Natural killer cell treated with Interleukin-12 subunit alpha and Interleukin-12 subunit beta and Interleukin-15 and Interleukin-18, amount 100 ng/mL, for 72 hours (primary cell): ENCODE results near the gene LCE6A. TPM values are rescaled to one million over a fixed set of nuclear protein-coding genes. Genes with fewer than 3 reads are reported as not detected.

Experiments used
- ATAC-seq, 2 donors: fragments of 150-1000 bp; cut with Tn5 transposase in 1 of 2; sonication (Bioruptor Pico), chemical (Tn5 transposase) in 1 of 2; 2 replicates each; pipeline ENCODE4 v1.10.0; 2021
- DNase-seq: peaks from one replicate; pipeline ENCODE4 v3.0.0; 2022; ENCODE audit warnings: low spot score
- H3K27ac Mint-ChIP-seq, 2 donors: 1 replicate in 1 of 2; 2 replicates in 1 of 2; pipeline ENCODE4 v1.8.0; 2022; ENCODE audit warnings: mixed read lengths in 2 of 2, mild to moderate bottlenecking in 1 of 2, moderate library complexity in 1 of 2
- H3K27me3 Mint-ChIP-seq, 2 donors: 1 replicate in 1 of 2; 2 replicates in 1 of 2; pipeline ENCODE4 v1.8.0; 2022; ENCODE audit warnings: mixed read lengths in 2 of 2
- H3K36me3 Mint-ChIP-seq: one replicate; pipeline ENCODE4 v1.8.0; 2022; ENCODE audit warnings: mixed read lengths
- H3K4me1 Mint-ChIP-seq, 2 donors: 1 replicate in 1 of 2; 2 replicates in 1 of 2; pipeline ENCODE4 v1.8.0; 2022; ENCODE audit warnings: low read depth in 2 of 2, mixed read lengths in 2 of 2, mild to moderate bottlenecking in 1 of 2
- H3K4me3 Mint-ChIP-seq: one replicate; pipeline ENCODE4 v1.8.0; 2022; ENCODE audit warnings: mixed read lengths
- H3K9me3 Mint-ChIP-seq: 2 replicates; pipeline ENCODE4 v1.8.0; 2022; ENCODE audit warnings: mixed read lengths
- total RNA-seq, 2 donors: library from RNA; stranded (reverse); gene quantifications; one replicate each; pipeline ENCODE4 v1.2.3, GENCODE V29; 2022

Gene LCE6A
- total RNA-seq, 2 donors from 2014 or later: not detected

DNA sequence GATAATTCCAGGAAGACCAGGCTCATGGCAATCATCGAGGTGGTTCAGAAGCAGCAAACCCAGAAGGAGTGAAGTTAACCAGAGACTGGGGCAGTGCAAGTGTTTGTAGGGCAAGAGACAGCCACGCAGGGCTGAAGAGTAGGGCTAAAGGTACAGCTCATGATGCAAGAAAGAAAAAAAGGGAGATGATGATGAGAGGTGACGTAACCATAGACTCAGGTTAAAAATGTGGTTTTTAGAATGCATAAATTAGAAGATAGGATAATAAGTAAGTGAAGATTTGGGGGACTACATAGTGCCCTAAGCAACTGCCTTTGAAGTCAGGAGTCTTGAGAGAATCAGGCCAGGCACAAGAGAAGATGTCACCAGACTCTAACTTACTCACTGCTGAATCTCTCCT, 17.5 kb downstream of the LCE6A start:
- H3K9me3 Mint-ChIP-seq: no peaks in the 10 kb centered on the region
- H3K4me3 Mint-ChIP-seq: no peak overlapping the region
- H3K27me3 Mint-ChIP-seq: peaks cover 16 to 19% of the 10 kb centered on the region in 2 donors

DNA sequence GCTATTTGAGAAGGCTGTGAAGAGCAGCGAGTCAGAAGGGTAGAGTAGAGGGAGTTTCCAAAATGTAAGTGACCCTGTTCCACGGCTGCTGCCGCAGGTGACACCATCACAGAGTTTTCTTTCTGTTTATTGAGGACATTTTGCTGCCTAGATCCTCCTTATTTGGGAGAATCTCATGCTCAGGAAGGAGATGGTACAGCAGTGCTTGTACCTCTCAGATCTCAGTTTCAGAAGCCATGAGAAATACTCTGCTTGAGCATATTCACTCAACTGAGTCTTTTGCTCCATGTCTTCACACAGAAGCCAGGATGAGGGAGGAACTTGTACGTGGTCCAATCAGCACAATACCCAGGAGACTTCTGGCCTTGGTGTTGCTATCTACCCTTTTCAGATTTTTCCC, 18.7 kb downstream of the LCE6A start:
- no peak overlapping the region for H3K4me3 Mint-ChIP-seq
- no peaks in the 10 kb centered on the region for H3K4me1 Mint-ChIP-seq
- H3K36me3 Mint-ChIP-seq: no peaks in the 10 kb centered on the region
- ATAC-seq (no peak), DNase-seq (no peak)
- H3K27ac Mint-ChIP-seq: no peak overlapping the region
- peaks cover 16 to 19% of the 10 kb centered on the region in 2 donors for H3K27me3 Mint-ChIP-seq
- no peaks in the 10 kb centered on the region for H3K9me3 Mint-ChIP-seq

More for the DNA sequence above, 17.5 kb downstream of the LCE6A start:
- Mint-ChIP-seq H3K4me1 (no peaks in the 10 kb centered on the region), H3K27ac (no peak overlapping the region), H3K36me3 (no peaks in the 10 kb centered on the region)
- DNase-seq (no peak), ATAC-seq (no peak)

DNA sequence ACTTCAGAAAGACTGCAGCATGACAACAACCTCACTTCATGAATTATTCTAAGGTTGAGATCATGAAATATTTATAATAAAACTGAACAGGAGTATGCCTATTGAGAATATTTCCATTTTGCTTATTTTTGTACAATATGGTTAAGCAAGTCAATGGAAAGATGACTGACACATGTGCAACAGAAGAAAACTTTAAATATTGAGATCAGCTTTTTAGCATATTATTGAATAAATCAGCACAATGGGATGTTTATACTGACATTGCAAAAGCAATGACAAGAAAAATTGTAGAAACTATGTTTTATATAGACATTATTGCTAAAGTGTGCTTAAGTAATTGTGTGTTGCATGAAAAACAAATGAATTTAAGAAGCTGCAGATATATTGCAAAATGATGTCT, 21.8 kb downstream of the LCE6A start:
- no peaks in the 10 kb centered on the region for H3K4me1 Mint-ChIP-seq
- DNase-seq (no peak), ATAC-seq (no peak)
- H3K36me3 Mint-ChIP-seq: no peaks in the 10 kb centered on the region
- H3K27ac Mint-ChIP-seq: no peak overlapping the region
- H3K9me3 Mint-ChIP-seq: no peaks in the 10 kb centered on the region
- H3K4me3 Mint-ChIP-seq: no peak overlapping the region
- peaks cover 5 to 10% of the 10 kb centered on the region in 2 donors for H3K27me3 Mint-ChIP-seq

DNA sequence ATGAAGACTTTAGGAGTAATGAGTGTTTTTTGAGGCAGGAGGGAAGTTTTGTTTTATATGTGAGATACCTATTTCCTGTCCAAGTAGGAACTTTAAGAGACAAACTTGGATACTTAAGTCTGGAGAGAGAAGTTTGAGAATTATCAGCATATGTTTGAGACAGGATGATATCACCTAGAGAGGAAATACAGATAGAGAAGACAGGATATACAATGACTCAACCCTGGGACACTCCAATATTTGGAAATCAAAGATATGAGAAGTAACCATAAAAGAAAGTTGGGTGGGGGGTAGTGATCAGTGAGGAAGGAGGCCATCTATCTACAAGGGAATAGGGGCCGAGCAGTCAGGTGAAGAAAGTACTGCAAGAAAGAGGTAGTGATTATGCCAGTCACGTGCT, 23.7 kb downstream of the LCE6A start:
- Mint-ChIP-seq H3K4me1 (no peaks in the 10 kb centered on the region), H3K4me3 (no peak overlapping the region), H3K27me3 (peaks cover 2% of the 10 kb centered on the region in 2 donors), H3K36me3 (no peaks in the 10 kb centered on the region), H3K27ac (no peak overlapping the region), H3K9me3 (no peaks in the 10 kb centered on the region)
- DNase-seq: no peak
- no peak for ATAC-seq

DNA sequence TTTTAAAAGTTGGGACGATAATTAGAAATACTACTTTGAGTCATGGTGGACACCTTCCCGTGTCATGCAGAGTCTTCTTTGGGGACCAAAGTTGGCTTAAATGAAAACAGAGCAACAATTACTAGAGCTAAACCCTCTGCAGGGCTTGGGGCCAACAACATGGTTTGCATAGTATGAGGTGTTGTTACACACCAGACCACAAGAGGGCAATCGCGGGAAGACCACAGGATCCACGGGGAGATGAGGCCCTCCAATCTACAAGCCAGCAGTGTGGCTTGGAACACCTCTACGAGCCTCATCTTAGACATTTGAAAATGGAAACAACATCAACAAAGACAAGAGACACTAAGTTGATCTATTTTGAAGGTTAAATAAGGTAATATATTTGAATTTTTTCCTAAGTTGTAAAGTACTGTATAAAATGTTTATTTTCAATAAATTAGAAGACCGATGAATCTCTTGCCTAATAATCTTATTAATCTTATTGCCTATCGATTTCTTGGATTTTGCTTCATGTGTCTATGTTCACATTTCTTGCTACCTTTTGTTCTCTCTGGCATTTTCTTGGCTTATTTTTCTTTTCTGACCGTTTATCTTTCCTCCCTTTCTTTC, 27.3 kb downstream of the LCE6A start:
- Mint-ChIP-seq H3K4me1 (no peaks in the 10 kb centered on the region), H3K9me3 (no peaks in the 10 kb centered on the region), H3K36me3 (no peaks in the 10 kb centered on the region), H3K27me3 (peaks cover 5 to 10% of the 10 kb centered on the region in 2 donors), H3K27ac (no peak overlapping the region), H3K4me3 (no peak overlapping the region)
- ATAC-seq (peak; percentile 53 to 77), DNase-seq (peak; percentile 68)

DNA sequence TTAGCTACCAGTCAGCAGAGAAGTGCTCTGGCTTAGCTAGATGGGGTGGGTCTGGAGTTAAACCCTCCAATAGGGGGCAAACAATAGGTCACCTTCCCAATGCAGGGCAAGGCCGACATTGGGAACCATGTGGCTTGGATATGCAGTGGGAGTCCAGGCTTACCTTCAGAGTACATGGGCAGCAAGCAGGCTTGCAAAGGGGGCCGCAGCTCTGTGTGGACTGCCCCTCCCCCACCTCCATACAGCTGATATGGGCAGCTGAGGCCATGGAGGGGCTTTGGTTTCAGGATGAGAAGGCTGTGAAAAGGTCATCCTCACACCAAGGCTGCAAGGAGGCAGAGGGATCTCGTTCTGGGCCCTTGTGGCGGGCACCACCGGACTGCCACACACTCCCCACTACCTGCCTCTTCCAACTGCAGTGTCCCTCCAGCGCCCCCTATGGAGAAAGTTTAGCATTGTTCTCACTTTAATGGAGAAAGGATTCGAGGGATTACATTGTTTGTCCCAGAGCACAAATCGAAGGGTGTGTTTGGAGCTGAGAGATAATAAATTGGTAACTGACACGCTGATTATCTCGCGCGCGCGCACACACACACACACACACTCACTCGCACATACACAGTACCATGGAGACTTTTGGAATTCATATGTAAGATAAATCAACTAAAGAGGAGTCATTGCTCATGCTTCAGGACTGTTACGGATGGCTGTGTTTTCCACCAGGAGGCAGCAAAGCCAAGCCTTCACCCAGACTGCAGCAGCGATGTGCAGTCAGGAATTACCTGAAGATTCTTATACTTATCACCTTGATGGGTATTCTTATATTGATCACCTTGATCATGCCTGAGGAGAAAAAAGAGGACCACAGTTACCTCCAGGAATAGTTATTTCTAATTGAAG, 28.4 kb downstream of the LCE6A start:
- H3K27me3 Mint-ChIP-seq: peaks cover 10 to 19% of the 10 kb centered on the region in 2 donors
- no peaks in the 10 kb centered on the region for H3K4me1 Mint-ChIP-seq
- no peak overlapping the region for H3K4me3 Mint-ChIP-seq
- ATAC-seq (no peak), DNase-seq (no peak)
- H3K36me3 Mint-ChIP-seq: no peaks in the 10 kb centered on the region
- H3K27ac Mint-ChIP-seq: no peak overlapping the region
- H3K9me3 Mint-ChIP-seq: no peaks in the 10 kb centered on the region

DNA sequence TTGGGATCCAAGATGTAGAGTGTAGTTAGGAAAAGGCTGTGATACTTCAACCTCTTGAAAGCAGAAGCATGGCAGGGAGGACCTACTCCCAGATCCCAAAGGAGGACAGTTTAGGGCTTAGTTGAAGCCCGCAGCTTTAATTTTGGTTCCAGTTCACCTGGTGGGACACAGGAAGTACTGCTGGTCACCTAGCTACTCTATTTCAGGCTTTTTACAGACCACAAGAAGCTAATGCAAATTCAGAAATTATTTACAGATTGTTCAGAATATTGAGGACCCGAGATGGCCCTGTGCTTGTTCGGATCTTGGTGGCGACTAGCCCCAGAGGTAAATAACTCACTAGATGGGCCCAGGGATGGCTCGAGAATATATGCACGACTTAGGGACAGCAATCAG, 29.1 kb downstream of the LCE6A start:
- Mint-ChIP-seq H3K27ac (no peak overlapping the region), H3K4me3 (no peak overlapping the region), H3K4me1 (no peaks in the 10 kb centered on the region), H3K9me3 (no peaks in the 10 kb centered on the region), H3K27me3 (peaks cover 13 to 19% of the 10 kb centered on the region in 2 donors), H3K36me3 (no peaks in the 10 kb centered on the region)
- no peak for ATAC-seq
- no peak for DNase-seq

DNA sequence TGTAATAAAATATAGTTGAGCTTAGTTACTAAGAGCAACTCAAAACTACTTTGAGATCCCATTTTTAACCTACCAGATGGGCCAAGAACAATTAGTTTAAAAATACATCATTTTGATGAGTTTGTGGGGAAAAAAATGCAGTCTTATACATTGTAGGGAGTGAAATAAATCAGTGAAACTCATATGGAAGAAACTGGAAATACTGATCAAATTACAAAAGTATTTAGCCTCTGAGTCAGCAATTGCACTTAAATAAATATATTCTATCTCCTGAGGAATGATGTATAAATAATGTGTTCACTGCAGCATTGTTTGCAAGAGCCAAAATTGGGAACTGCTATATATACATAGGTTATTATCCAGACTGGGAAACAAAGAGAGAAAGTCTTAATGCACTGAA, 30.8 kb downstream of the LCE6A start:
- no peak for DNase-seq
- no peaks in the 10 kb centered on the region for H3K36me3 Mint-ChIP-seq
- ATAC-seq: no peak
- no peak overlapping the region for H3K4me3 Mint-ChIP-seq
- no peak overlapping the region for H3K27ac Mint-ChIP-seq
- no peaks in the 10 kb centered on the region for H3K4me1 Mint-ChIP-seq
- H3K27me3 Mint-ChIP-seq: peaks cover 21 to 31% of the 10 kb centered on the region in 2 donors
- H3K9me3 Mint-ChIP-seq: no peaks in the 10 kb centered on the region

DNA sequence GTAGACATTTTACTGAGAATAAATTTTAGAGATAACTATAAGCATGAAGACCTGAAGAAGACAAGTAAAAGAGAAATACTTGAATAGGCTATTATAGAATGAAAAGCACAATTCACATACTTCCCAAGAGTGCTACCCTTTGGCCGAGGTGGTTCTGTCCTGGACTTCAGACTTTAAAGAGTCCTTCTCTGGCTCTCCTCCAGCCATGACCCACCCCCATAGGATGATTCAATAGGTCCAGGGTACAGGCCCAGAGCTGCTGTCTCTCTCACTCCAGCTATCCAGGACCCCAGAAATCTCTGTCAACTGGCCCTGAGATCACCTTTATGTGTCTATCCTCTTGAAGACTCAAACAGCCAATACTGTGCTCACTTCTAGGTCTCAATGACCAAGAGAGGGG, 34.2 kb downstream of the LCE6A start:
- Mint-ChIP-seq H3K27me3 (peaks cover 22 to 28% of the 10 kb centered on the region in 2 donors), H3K9me3 (no peaks in the 10 kb centered on the region), H3K4me1 (no peaks in the 10 kb centered on the region), H3K36me3 (no peaks in the 10 kb centered on the region), H3K4me3 (no peak overlapping the region), H3K27ac (no peak overlapping the region)
- no peak for ATAC-seq
- no peak for DNase-seq

DNA sequence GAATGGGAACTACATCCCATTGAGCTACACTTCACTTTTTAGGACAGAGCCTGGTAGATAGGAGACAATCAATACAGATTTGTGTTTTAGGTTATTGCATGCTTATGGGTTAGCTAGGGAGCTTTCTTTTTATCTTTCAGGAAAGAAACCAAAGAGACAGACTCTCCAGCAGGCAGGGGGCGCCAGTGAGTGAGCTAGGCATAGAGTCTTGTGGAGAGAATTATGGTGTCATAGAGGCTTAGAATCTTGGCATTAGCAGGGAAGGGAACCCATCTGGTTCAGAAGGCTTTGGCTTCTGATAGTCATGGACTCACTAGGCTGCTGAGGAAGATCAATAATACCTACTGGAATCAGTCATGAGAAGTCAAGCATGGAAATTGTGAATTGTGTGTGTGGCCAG, 35.4 kb downstream of the LCE6A start, which contains the start of gene SMCP:
SMCP (plus strand) TSS at position 281 of the 400 bp plus-strand sequence. CDS start 6,101 bp downstream, outside the sequence.
- H3K9me3 Mint-ChIP-seq: no peaks in the 10 kb centered on the region
- no peaks in the 10 kb centered on the region for H3K4me1 Mint-ChIP-seq
- H3K4me3 Mint-ChIP-seq: no peak within 1 kb of the TSS
- no peak within 1 kb of the TSS for H3K27ac Mint-ChIP-seq
- DNase-seq (no peak), ATAC-seq (no peak)
- peaks cover 22 to 27% of the 10 kb centered on the region in 2 donors for H3K27me3 Mint-ChIP-seq
- H3K36me3 Mint-ChIP-seq: no peaks in the 10 kb centered on the region

DNA sequence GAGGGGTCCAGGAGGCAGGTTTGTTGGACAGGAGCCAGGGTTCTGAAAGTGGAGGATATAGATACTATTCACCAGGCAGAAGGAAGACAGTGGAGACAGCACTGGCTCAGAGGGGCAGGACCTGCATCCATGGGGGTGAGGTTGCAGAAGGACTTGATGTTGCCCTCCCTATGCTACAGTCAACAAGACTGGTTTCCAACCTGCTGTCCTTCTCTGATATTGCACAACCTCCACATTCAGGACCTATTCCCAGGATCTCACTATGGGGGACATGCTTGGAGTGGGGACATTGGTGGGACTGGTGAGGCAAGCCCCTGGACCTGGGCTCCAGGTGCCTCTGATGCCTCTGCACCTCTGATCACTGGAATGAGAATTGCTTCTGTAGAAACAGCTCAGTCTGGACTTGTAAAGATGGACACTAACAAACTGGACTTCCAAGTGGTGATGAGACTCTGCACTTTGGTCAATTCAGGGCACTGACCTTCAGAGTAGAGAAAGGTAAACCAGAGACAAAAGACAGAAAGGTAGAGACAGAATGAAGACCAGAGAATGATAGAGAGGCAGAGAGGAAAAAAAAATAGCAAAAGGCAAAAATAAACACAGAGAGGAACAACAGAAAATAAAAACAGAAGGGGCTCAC, 37.0 kb downstream of the LCE6A start:
- ATAC-seq: no peak
- H3K36me3 Mint-ChIP-seq: no peaks in the 10 kb centered on the region
- H3K27ac Mint-ChIP-seq: no peak overlapping the region
- H3K9me3 Mint-ChIP-seq: no peaks in the 10 kb centered on the region
- H3K4me1 Mint-ChIP-seq: no peaks in the 10 kb centered on the region
- H3K4me3 Mint-ChIP-seq: no peak overlapping the region
- no peak for DNase-seq
- peaks cover 25 to 27% of the 10 kb centered on the region in 2 donors for H3K27me3 Mint-ChIP-seq

DNA sequence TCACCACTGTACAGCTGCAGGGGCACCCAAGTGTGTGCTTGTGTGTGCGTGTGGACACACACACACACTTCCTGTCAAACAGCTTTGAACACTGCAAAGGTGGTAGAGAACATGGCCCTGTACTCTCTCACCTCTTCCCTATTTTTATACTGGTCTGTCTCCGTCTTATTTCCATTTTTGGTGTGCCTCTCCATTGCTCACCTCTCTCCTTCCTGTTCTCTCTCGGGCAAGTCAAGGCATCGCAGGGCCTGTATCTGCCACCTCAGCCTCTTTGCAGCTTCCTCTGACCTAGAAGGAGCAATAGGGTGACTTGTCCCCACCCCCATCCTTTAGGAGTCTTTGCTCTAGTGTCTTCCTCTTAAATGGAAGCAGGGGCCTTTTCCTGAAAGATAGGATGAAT, 37.7 kb downstream of the LCE6A start:
- H3K36me3 Mint-ChIP-seq: no peaks in the 10 kb centered on the region
- no peak for ATAC-seq
- no peaks in the 10 kb centered on the region for H3K9me3 Mint-ChIP-seq
- H3K27me3 Mint-ChIP-seq: peaks cover 21% of the 10 kb centered on the region in 2 donors
- no peak for DNase-seq
- H3K4me3 Mint-ChIP-seq: no peak overlapping the region
- H3K27ac Mint-ChIP-seq: no peak overlapping the region
- no peaks in the 10 kb centered on the region for H3K4me1 Mint-ChIP-seq

DNA sequence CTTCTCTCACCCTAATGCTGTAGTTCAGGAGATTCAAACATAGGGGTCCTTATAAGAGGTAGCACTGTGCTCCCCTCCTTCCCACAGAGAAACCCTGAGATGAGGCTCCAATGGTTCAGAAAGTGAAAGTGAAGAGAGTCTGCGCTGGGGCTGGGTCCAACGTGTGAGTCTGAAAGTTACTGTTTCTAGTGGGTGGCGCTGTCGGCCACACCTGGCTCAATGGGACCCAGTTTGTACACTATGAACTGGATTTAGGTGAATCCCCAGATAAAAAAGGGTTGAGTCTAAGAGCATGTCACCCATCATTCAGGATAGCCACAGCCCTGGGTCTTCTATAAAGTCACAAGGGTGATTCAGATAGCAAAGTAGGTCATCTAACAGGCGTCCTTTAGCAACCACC, 38.3 kb downstream of the LCE6A start:
- Mint-ChIP-seq H3K27ac (no peak overlapping the region), H3K36me3 (no peaks in the 10 kb centered on the region), H3K9me3 (no peaks in the 10 kb centered on the region), H3K27me3 (peaks cover 16 to 24% of the 10 kb centered on the region in 2 donors), H3K4me3 (no peak overlapping the region), H3K4me1 (no peaks in the 10 kb centered on the region)
- DNase-seq: no peak
- no peak for ATAC-seq

DNA sequence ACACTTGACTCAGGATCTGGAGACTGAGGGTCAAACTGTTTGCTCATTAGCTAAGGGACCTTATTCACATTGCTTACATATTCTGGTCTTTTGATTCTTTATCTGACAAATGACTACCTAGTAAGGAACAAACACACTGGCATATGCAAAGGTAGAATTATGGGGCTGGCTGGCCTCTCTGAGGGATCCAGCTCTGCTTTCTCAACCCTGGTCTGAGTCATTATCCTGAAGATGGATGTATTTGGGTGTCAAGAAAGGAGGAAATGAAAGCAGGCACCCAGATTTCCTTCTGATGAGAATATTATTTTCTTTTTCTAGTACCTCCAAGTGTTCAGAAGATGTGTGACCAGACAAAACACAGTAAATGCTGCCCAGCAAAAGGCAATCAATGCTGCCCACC, 41.4 kb downstream of the LCE6A start:
- DNase-seq: no peak
- no peaks in the 10 kb centered on the region for H3K36me3 Mint-ChIP-seq
- H3K4me3 Mint-ChIP-seq: no peak overlapping the region
- H3K27me3 Mint-ChIP-seq: peaks cover 8 to 15% of the 10 kb centered on the region in 2 donors
- H3K4me1 Mint-ChIP-seq: no peaks in the 10 kb centered on the region
- no peak for ATAC-seq
- H3K9me3 Mint-ChIP-seq: no peaks in the 10 kb centered on the region
- H3K27ac Mint-ChIP-seq: no peak overlapping the region
